A673 (cell line): ENCODE results near the gene MAP4K4. TPM values are rescaled to one million over a fixed set of nuclear protein-coding genes. Genes with fewer than 3 reads are reported as not detected.

Experiments
- BruUV-seq: library from RNA; stranded (reverse); fragments of 400-500 nt; replicated peaks from 2 replicates; lab custom pipeline; 2021; lab: Mats Ljungman, UMichigan
- CTCF ChIA-PET: fragments of 300-600 bp; sonication (Branson Sonifier 250); formaldehyde crosslinking; loops from one replicate; lab custom pipeline; 2022; ENCODE audit warnings: antibody characterized with exemption; lab: Charles Lee
- POLR2A ChIA-PET: fragments of 300-600 bp; sonication (Branson Sonifier 250); formaldehyde crosslinking; loops from one replicate; lab custom pipeline; 2022; ENCODE audit warnings: antibody characterized with exemption; ENCODE audit not compliant: low non-redundant PET; lab: Charles Lee
- DNase-seq: peaks from one replicate; pipeline ENCODE4 v3.0.0-alpha.2; 2015; ENCODE audit warnings: low spot score
- H3K27ac ChIP-seq: fragments of 200-600 bp; sonication (generic); 2 replicates; pipeline ENCODE4 v1.5.1; 2016; ENCODE audit warnings: mixed run types, low read depth, mild to moderate bottlenecking, mixed read lengths, antibody characterized with exemption, low read length; ENCODE audit not compliant: poor library complexity, severe bottlenecking
- H3K27me3 ChIP-seq: fragments of 200-600 bp; sonication (generic); replicated peaks from 2 replicates; pipeline ENCODE4 v1.6.1; 2017; ENCODE audit warnings: mixed run types, low read depth, mild to moderate bottlenecking, mixed read lengths, antibody characterized with exemption, low read length; ENCODE audit not compliant: insufficient read depth, poor library complexity
- H3K36me3 ChIP-seq: fragments of 200-600 bp; sonication (generic); 2 replicates; pipeline ENCODE4 v1.6.1; 2016; ENCODE audit warnings: mixed run types, mild to moderate bottlenecking, mixed read lengths, antibody characterized with exemption, low read length; ENCODE audit not compliant: insufficient read depth, poor library complexity, severe bottlenecking
- H3K4me1 ChIP-seq: fragments of 200-600 bp; sonication (generic); 2 replicates; pipeline ENCODE4 v1.6.1; 2017; ENCODE audit warnings: mixed run types, mild to moderate bottlenecking, mixed read lengths, antibody characterized with exemption, low read length; ENCODE audit not compliant: insufficient read depth, poor library complexity, severe bottlenecking
- H3K4me3 ChIP-seq: fragments of 200-600 bp; sonication (generic); 2 replicates; pipeline ENCODE4 v1.5.1; 2016; ENCODE audit warnings: low read depth, mixed run types, mild to moderate bottlenecking, mixed read lengths, low read length; ENCODE audit not compliant: poor library complexity, severe bottlenecking
- H3K9me3 ChIP-seq: fragments of 200-600 bp; sonication (generic); 2 replicates; pipeline ENCODE4 v1.6.1; 2016; ENCODE audit warnings: mixed run types, low read depth, mild to moderate bottlenecking, mixed read lengths, antibody characterized with exemption, low read length; ENCODE audit not compliant: poor library complexity, severe bottlenecking
- CTCF ChIP-seq: fragments of 300-800, 200-600 bp; sonication (generic); conservative IDR thresholded peaks from 2 replicates; pipeline ENCODE4 v1.5.1; 2017; ENCODE audit warnings: low read depth, mild to moderate bottlenecking, antibody characterized with exemption, low read length, moderate library complexity, mixed read lengths
- EZH2 ChIP-seq: fragments of 200-600 bp; sonication (generic); IDR thresholded peaks from 2 replicates; pipeline ENCODE4 v1.6.1; 2017; ENCODE audit warnings: borderline replicate concordance, low read depth, mild to moderate bottlenecking, mixed read lengths, antibody characterized with exemption, low read length; ENCODE audit not compliant: poor library complexity, severe bottlenecking
- intact Hi-C: fragments of 100-400 bp; cut with micrococcal nuclease; formaldehyde crosslinking; loops from one replicate; pipeline ENCODE4 v1.10.0; 2022; ENCODE audit not compliant: unreplicated experiment
- total RNA-seq: library from RNA; stranded (reverse); gene quantifications from 2 replicates; pipeline ENCODE4 v1.2.3, GENCODE V29; 2021

The MAP4K4 gene
- total RNA-seq, 1 experiment from 2014 or later = 157 TPM

- Histone ChIP-seq H3K27me3 (no peaks in the 10 kb centered on the region), H3K4me1 (no peaks in the 10 kb centered on the region), H3K4me3 (no peak overlapping the region), H3K36me3 (no peaks in the 10 kb centered on the region), H3K9me3 (no peaks in the 10 kb centered on the region), H3K27ac (no peak overlapping the region)
- intact Hi-C loops = no loop called here
- CTCF ChIA-PET = no interaction called here
- DNase-seq = no peak
- TF ChIP-seq EZH2 (no peak), CTCF (no peak)
- no TSS peak for BruUV-seq
- POLR2A ChIA-PET = no interaction called here
Measured at GRCh38 chr2:101901241-101901640, 203.7 kb downstream of the MAP4K4 start.

DNA sequence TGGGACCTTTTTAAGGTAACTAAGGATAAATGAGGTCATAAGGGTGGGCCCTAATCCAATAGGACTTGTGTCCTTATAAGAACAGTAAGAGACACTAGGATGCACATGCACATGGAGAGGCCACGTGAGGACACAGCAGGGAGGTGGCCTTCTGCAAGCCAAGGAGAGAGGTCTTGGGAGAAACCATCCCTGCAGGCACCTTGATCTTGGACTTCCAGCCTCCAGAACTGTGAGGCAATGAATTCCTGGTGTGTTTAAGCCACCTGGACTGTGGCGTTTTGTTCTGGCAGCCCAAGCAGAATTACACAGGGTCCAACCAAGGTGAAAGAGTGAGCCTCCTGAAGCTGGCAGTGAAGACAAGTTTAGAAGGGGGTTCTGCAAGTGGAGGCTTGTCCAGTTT is 204.7 kb downstream of the MAP4K4 start:
- Histone ChIP-seq H3K4me1 (no peaks in the 10 kb centered on the region), H3K27me3 (no peaks in the 10 kb centered on the region), H3K4me3 (no peak overlapping the region), H3K36me3 (no peaks in the 10 kb centered on the region), H3K9me3 (no peaks in the 10 kb centered on the region), H3K27ac (no peak overlapping the region)
- no peak for DNase-seq
- ChIA-PET CTCF (no interaction called here), POLR2A (no interaction called here)
- no TSS peak for BruUV-seq
- TF ChIP-seq CTCF = no peak
- TF ChIP-seq EZH2 = no peak
- intact Hi-C loops = no loop called here

DNA sequence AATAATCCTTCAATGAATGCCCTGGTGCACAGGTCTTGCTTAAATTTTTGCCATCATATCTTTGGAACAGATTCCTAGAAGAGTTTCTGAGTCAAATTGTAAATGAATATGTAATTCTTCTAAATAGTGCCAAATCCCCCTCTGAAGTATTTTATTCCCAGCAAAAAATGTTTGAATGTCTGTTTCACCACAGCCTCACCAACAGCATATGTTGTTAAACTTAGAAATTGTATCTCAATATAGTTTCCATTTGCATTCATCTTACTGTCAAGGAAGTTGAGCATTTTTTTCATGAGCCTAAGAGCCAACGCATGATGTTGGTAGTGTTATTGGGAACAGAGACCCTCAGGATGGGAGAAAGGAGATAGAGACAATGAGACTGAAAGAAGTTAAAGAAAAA is 207.4 kb downstream of the MAP4K4 start:
- intact Hi-C loops = no loop called here
- H3K27ac ChIP-seq = no peak overlapping the region
- no TSS peak for BruUV-seq
- TF ChIP-seq EZH2 = no peak
- no peak for TF ChIP-seq CTCF
- ChIA-PET POLR2A (no interaction called here), CTCF (no interaction called here)
- H3K4me1 ChIP-seq = no peaks in the 10 kb centered on the region
- no peaks in the 10 kb centered on the region for H3K27me3 ChIP-seq
- peaks cover 9% of the 10 kb centered on the region for H3K9me3 ChIP-seq
- H3K36me3 ChIP-seq = no peaks in the 10 kb centered on the region
- H3K4me3 ChIP-seq = no peak overlapping the region
- DNase-seq = no peak
